K562 (cell line): ENCODE results near the gene GNB5. TPM values are rescaled to one million over a fixed set of nuclear protein-coding genes. Genes with fewer than 3 reads are reported as not detected.

Experiments used
- ATAC-seq: fragments of 200-7000 bp; cut with Tn5 transposase; 3 replicates; pipeline ENCODE4 v1.9.1; 2020; ENCODE audit warnings: moderate library complexity
- BruUV-seq: library from RNA; stranded (reverse); fragments of 400-500 nt; replicated peaks from 2 replicates; lab custom pipeline; 2021; lab: Mats Ljungman, UMichigan
- CTCF ChIA-PET: fragments of 300-600 bp; formaldehyde crosslinking; extraction: SDS; loops from one replicate; lab custom pipeline; 2021; ENCODE audit warnings: low intra/inter-chr PET ratio; lab: Yijun Ruan, JAX
- POLR2A ChIA-PET: fragments of 300-600, 350-650 bp; sonication (Branson Sonifier 250); formaldehyde crosslinking; extraction: SDS; loops from one replicate; lab custom pipeline; 2021; ENCODE audit warnings: antibody characterized with exemption, inconsistent platforms; lab: Yijun Ruan, JAX
- DNase-seq, 4 experiments: peaks; one replicate each; pipeline versions ENCODE4 v3.0.0 to v3.0.0-alpha.2; 2011 to 2018; ENCODE audit warnings: low spot score in 3 of 4, mixed read lengths in 3 of 4; ENCODE audit errors: extremely low read depth in 1 of 4
- FAIRE-seq: peaks from 2 replicates; lab custom pipeline; 2011; peaks lifted over from hg19 to GRCh38; lab: Jason Lieb, UNC
- H2AFZ ChIP-seq: 2 replicates; pipeline ENCODE4 v1.6.0; 2011; ENCODE audit warnings: low read depth, low read length, control low read depth, inconsistent platforms
- H3K27ac ChIP-seq: fragments of 200-600 bp; 3 replicates; pipeline ENCODE4 v1.8.0; 2011; ENCODE audit warnings: low read depth, mild to moderate bottlenecking, control low read depth, inconsistent platforms, low read length, moderate library complexity, mixed read lengths; ENCODE audit errors: extremely low read depth
- H3K27me3 ChIP-seq, 2 experiments: fragments of 300-600 bp in 1 of 2; 2 replicates in 1 of 2; 3 replicates in 1 of 2; pipeline versions ENCODE4 v1.6.0 to v1.8.0; 2011; ENCODE audit warnings: inconsistent platforms in 2 of 2, low read length in 2 of 2, mild to moderate bottlenecking in 1 of 2, mixed read lengths in 1 of 2, moderate library complexity in 1 of 2; ENCODE audit not compliant: control insufficient read depth in 2 of 2, insufficient read depth in 2 of 2
- H3K36me3 ChIP-seq: fragments of 300-600 bp; 3 replicates; pipeline ENCODE4 v1.8.0; 2011; ENCODE audit warnings: mild to moderate bottlenecking, low read length, inconsistent platforms; ENCODE audit not compliant: control insufficient read depth, insufficient read depth
- H3K4me1 ChIP-seq, 2 experiments: fragments of 200-600 bp in 1 of 2; replicated peaks in 1 of 2; 2 replicates in 1 of 2; 3 replicates in 1 of 2; pipeline versions ENCODE4 v1.5.1 to v1.8.0; 2011; ENCODE audit warnings: inconsistent platforms in 2 of 2, low read length in 2 of 2, mild to moderate bottlenecking in 1 of 2, mixed read lengths in 1 of 2, moderate library complexity in 1 of 2; ENCODE audit not compliant: control insufficient read depth in 2 of 2, insufficient read depth in 2 of 2
- H3K4me2 ChIP-seq: 2 replicates; pipeline ENCODE4 v1.6.1; 2011; ENCODE audit warnings: low read length, control low read depth, inconsistent platforms, mixed read lengths; ENCODE audit not compliant: insufficient read depth
- H3K4me3 ChIP-seq: fragments of 200-600 bp; sonication (generic), shearing (Covaris generic); 2 replicates; pipeline ENCODE4 v1.5.1; 2016; ENCODE audit warnings: control low read depth, inconsistent platforms
- H3K79me2 ChIP-seq: fragments of 200-600 bp; 3 replicates; pipeline ENCODE4 v1.8.0; 2011; ENCODE audit warnings: low read length, inconsistent platforms; ENCODE audit not compliant: control insufficient read depth, insufficient read depth
- H3K9ac ChIP-seq, 2 experiments: 2 replicates each; pipeline versions ENCODE4 v1.6.0 to v1.6.1; 2011; ENCODE audit warnings: low read depth in 2 of 2, low read length in 2 of 2, control low read depth in 1 of 2, inconsistent platforms in 1 of 2, mild to moderate bottlenecking in 1 of 2, mixed read lengths in 1 of 2; ENCODE audit not compliant: insufficient read depth in 1 of 2
- H3K9me1 ChIP-seq: one replicate; pipeline ENCODE4 v1.6.0; 2011; ENCODE audit warnings: inconsistent platforms, mild to moderate bottlenecking, low read length, moderate library complexity; ENCODE audit not compliant: control insufficient read depth, insufficient read depth
- H3K9me3 ChIP-seq: replicated peaks from 2 replicates; pipeline ENCODE4 v1.5.1; 2011; ENCODE audit warnings: low read depth, low read length, inconsistent platforms; ENCODE audit not compliant: control insufficient read depth, insufficient read depth
- H4K20me1 ChIP-seq: replicated peaks from 2 replicates; pipeline ENCODE4 v1.6.1; 2011; ENCODE audit warnings: low read length, inconsistent platforms, mixed read lengths; ENCODE audit not compliant: control insufficient read depth, insufficient read depth
- KDM4B ChIP-seq, 2 experiments: fragments of 450-650 bp in 1 of 2; sonication (generic) in 1 of 2; IDR thresholded peaks; 2 replicates each; pipeline ENCODE4 v1.6.1; 2016 to 2017; ENCODE audit warnings: borderline replicate concordance in 2 of 2, antibody characterized with exemption in 1 of 2, low read depth in 1 of 2, mild to moderate bottlenecking in 1 of 2
- NR2C1 ChIP-seq, 2 experiments: fragments of 450-650 bp; IDR thresholded peaks; 2 replicates each; pipeline ENCODE4 v1.6.1; 2017; ENCODE audit warnings: mild to moderate bottlenecking in 2 of 2, antibody characterized with exemption in 1 of 2, inconsistent platforms in 1 of 2, missing compliant biosample characterization in 1 of 2, missing genetic modification characterization in 1 of 2
- PHF20 ChIP-seq: fragments of 450-650 bp; IDR thresholded peaks from 2 replicates; pipeline ENCODE4 v1.6.1; 2018; ENCODE audit not compliant: partially characterized antibody
- PYGO2 ChIP-seq: fragments of 450-650 bp; IDR thresholded peaks from 2 replicates; pipeline ENCODE4 v1.6.1; 2016; ENCODE audit warnings: mild to moderate bottlenecking, missing genetic modification characterization, moderate library complexity, missing compliant biosample characterization
- ZNF239 ChIP-seq: fragments of 250-450 bp; sonication (Bioruptor Pico); IDR thresholded peaks from 2 replicates; pipeline ENCODE4 v1.4.0; 2020; ENCODE audit warnings: mild to moderate bottlenecking
- ZSCAN29 ChIP-seq: fragments of 450-650 bp; IDR thresholded peaks from 2 replicates; pipeline ENCODE4 v1.6.1; 2017
- WGBS: fragments of 100-300 bp; shearing (Covaris generic); methylation state at CpG from one replicate; pipeline ENCODE4 v1.1.6; 2016; ENCODE audit warnings: low coverage, mixed read lengths; ENCODE audit not compliant: insufficient coverage; ENCODE audit errors: missing lambda C conversion rate; 5-methylcytosine and 5-hydroxymethylcytosine counted together
- in situ Hi-C: fragments of 300-500 bp; cut with MboI; formaldehyde crosslinking; loops from 4 replicates; pipeline ENCODE4 v1.15.0; 2018; ENCODE audit warnings: inconsistent platforms, mixed read lengths
- intact Hi-C: fragments of 100-400 bp; cut with micrococcal nuclease; formaldehyde crosslinking; loops from 2 replicates; pipeline ENCODE4 v1.14.2; 2022
- polyA plus RNA-seq, 8 experiments: library from polyadenylated mRNA; depleted of rRNA in 4 of 8; stranded (reverse) in 5 of 8; unstranded in 3 of 8; fragments of >200 nt; fragmentation: Nextera tagmentation in 2 of 8; fragmentation: Illumina TruSeq in 1 of 8; extraction: Ambion mirVana in 2 of 8; extraction: Trizol in 1 of 8; gene quantifications; 2 replicates each; pipeline versions ENCODE4 v1.2.1 to v1.2.3, GENCODE V29; 2011 to 2014; ENCODE audit warnings: inconsistent platforms in 1 of 8, missing spikeins in 1 of 8
- total RNA-seq, 7 experiments: library from RNA; depleted of rRNA in 6 of 7; stranded (reverse); fragments of >200 nt in 6 of 7; fragmentation: Illumina TruSeq in 2 of 7; extraction: Trizol in 2 of 7; gene quantifications; 2 replicates each; pipeline versions ENCODE4 v1.2.1 to v1.2.3, GENCODE V29; 2011 to 2021; ENCODE audit warnings: low replicate concordance in 1 of 7
- TF ChIP-seq, protein P1 (sequence below): sonication (generic); formaldehyde crosslinking; IDR thresholded peaks from 2 replicates; pipeline ENCODE4 v1.8.0; 2022; ENCODE audit warnings: mild to moderate bottlenecking, missing genetic modification reagents

GNB5 gene
- total and polyA plus RNA-seq, 9 of the 15 experiments (the other 6 are each of a cell fraction or from before 2014, with no cell fraction given): 0.11 to 2.1 (median 0.77) TPM

DNA sequence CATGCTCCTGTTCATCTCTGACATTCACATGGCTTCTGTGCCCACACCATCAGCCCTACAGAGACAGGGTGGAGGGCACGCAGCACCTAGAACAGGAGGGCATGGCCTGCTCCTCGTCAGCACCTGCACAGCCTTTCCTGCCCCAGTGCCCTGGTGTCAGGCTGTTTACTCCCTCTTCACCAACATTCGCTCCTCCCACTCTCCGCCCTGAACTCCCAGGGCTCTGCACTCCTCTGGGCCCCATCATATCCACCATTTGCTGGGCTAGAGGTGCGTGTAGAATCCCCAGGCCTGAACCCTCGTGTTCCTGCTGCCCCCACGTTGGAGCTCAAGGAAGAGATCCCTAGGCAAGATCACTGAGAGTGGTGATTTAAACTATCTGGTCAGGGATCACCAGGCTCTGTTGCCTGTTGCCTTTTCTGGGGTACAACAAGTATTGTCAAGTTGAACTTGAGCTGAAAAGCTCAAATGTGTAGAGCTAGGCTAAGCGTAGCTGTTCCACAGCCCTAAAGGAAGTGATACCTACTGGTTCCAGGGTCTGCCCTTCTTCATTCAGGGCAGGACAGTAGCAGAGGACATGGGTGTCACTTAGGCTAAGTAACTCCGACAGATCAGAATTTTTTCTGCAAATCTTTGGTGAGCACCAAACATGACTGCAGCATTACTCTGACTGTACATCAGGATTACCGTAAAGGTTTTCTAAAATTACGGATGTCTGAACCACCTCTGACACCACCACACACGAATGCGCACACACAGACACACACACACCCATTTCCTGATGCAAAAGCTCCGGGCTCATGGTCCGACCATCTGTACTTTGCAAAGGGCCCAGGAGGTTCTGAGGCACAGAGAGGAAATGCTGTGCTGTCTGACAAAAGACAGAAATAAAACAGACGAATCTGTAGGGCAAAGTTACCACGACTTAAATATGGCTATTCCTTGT lies 43.7 kb upstream of the GNB5 start:
- H3K79me2 ChIP-seq: no peaks in the 10 kb centered on the region
- no peaks in the 10 kb centered on the region for H3K4me1 ChIP-seq
- H3K27ac ChIP-seq: no peak overlapping the region
- no peak overlapping the region for H3K4me2 ChIP-seq
- H4K20me1 ChIP-seq: peaks cover 4% of the 10 kb centered on the region; the same call in 1 of the 2 replicates
- in situ Hi-C loops: no loop called here
- no peak for DNase-seq
- no peak for ATAC-seq
- H3K9me3 ChIP-seq: no peaks in the 10 kb centered on the region
- H3K27me3 ChIP-seq: peaks cover 41 to 59% of the 10 kb centered on the region in 2 experiments
- no peaks in the 10 kb centered on the region for H3K36me3 ChIP-seq
- H3K4me3 ChIP-seq: no peak overlapping the region
- CTCF ChIA-PET: no interaction called here
- FAIRE-seq: no peak
- BruUV-seq: no TSS peak
- intact Hi-C loops: no loop called here
- TF ChIP-seq PYGO2 (tag) (no peak), ZSCAN29 (no peak), NR2C1 (IDR thresholded peaks at IDR 0.05) (no peak), NR2C1 (tag; IDR thresholded peaks at IDR 0.05) (no peak), ZNF239 (CRISPR knock-in tag) (no peak), KDM4B (IDR thresholded peaks at IDR 0.05; ENCODE audit: borderline replicate concordance in 2 of 2, low read depth in 1 of 2) (no peak), PHF20 (no peak)
- TF ChIP-seq, protein P1, sequence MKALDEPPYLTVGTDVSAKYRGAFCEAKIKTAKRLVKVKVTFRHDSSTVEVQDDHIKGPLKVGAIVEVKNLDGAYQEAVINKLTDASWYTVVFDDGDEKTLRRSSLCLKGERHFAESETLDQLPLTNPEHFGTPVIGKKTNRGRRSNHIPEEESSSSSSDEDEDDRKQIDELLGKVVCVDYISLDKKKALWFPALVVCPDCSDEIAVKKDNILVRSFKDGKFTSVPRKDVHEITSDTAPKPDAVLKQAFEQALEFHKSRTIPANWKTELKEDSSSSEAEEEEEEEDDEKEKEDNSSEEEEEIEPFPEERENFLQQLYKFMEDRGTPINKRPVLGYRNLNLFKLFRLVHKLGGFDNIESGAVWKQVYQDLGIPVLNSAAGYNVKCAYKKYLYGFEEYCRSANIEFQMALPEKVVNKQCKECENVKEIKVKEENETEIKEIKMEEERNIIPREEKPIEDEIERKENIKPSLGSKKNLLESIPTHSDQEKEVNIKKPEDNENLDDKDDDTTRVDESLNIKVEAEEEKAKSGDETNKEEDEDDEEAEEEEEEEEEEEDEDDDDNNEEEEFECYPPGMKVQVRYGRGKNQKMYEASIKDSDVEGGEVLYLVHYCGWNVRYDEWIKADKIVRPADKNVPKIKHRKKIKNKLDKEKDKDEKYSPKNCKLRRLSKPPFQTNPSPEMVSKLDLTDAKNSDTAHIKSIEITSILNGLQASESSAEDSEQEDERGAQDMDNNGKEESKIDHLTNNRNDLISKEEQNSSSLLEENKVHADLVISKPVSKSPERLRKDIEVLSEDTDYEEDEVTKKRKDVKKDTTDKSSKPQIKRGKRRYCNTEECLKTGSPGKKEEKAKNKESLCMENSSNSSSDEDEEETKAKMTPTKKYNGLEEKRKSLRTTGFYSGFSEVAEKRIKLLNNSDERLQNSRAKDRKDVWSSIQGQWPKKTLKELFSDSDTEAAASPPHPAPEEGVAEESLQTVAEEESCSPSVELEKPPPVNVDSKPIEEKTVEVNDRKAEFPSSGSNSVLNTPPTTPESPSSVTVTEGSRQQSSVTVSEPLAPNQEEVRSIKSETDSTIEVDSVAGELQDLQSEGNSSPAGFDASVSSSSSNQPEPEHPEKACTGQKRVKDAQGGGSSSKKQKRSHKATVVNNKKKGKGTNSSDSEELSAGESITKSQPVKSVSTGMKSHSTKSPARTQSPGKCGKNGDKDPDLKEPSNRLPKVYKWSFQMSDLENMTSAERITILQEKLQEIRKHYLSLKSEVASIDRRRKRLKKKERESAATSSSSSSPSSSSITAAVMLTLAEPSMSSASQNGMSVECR (CRISPR knock-in tag): no peak
- H3K9ac ChIP-seq: no peak overlapping the region
- 1% methylated on average over 15 of the region's 17 CpGs for WGBS
- POLR2A ChIA-PET: interaction anchor here (0.6 to 0.9 kb wide), 3 partner anchors 22 to 191 kb away, joined by 3 read pairs; no protein-coding TSS in a partner anchor
- no peak overlapping the region for H2AFZ ChIP-seq
- H3K9me1 ChIP-seq: no peaks in the 10 kb centered on the region
